HepG2 (cell line): ENCODE results near the gene HOXA5. TPM values are rescaled to one million over a fixed set of nuclear protein-coding genes. Genes with fewer than 3 reads are reported as not detected.

ENCODE experiments used
- ARID4A ChIP-seq: sonication (generic); formaldehyde crosslinking; IDR thresholded peaks from 2 replicates; pipeline ENCODE4 v1.5.0; 2020; ENCODE audit warnings: mild to moderate bottlenecking, missing genetic modification reagents, borderline replicate concordance
- HOXA5 ChIP-seq: sonication (generic); formaldehyde crosslinking; IDR thresholded peaks from 2 replicates; pipeline ENCODE4 v1.4.0; 2020; ENCODE audit warnings: missing genetic modification reagents
- KDM2A ChIP-seq: sonication (generic); formaldehyde crosslinking; IDR thresholded peaks from 2 replicates; pipeline ENCODE4 v1.4.0; 2020; ENCODE audit warnings: low read depth, missing genetic modification reagents, borderline replicate concordance
- MXD1 ChIP-seq: sonication (generic); formaldehyde crosslinking; IDR thresholded peaks from 2 replicates; pipeline ENCODE4 v1.4.0; 2020; ENCODE audit warnings: mild to moderate bottlenecking, missing genetic modification reagents
- PAF1 ChIP-seq: IDR thresholded peaks from 2 replicates; pipeline ENCODE4 v1.6.1; 2016; ENCODE audit warnings: missing genetic modification reagents, missing compliant biosample characterization
- PAX8 ChIP-seq: sonication (generic); formaldehyde crosslinking; IDR thresholded peaks from 2 replicates; pipeline ENCODE4 v1.8.0; 2022; ENCODE audit warnings: mild to moderate bottlenecking, missing genetic modification reagents, borderline replicate concordance
- POLR2A ChIP-seq, 2 experiments: IDR thresholded peaks; 2 replicates each; pipeline ENCODE4 v1.6.1; 2011; ENCODE audit warnings: low read depth in 2 of 2, low read length in 2 of 2, mild to moderate bottlenecking in 1 of 2, moderate library complexity in 1 of 2; ENCODE audit not compliant: insufficient read depth in 1 of 2
- RBM22 ChIP-seq: fragments of 200-400 bp; formaldehyde crosslinking; optimal IDR thresholded peaks from 2 replicates; pipeline ENCODE3; 2017; ENCODE audit warnings: mild to moderate bottlenecking, low read length, moderate library complexity
- RERE ChIP-seq: IDR thresholded peaks from 2 replicates; pipeline ENCODE4 v1.6.1; 2016; ENCODE audit warnings: low read depth, missing genetic modification reagents, missing compliant biosample characterization
- RXRB ChIP-seq: IDR thresholded peaks from 2 replicates; pipeline ENCODE4 v1.6.1; 2016; ENCODE audit warnings: borderline replicate concordance, missing genetic modification reagents, missing compliant biosample characterization
- SAFB2 ChIP-seq: sonication (generic); formaldehyde crosslinking; IDR thresholded peaks from 2 replicates; pipeline ENCODE4 v1.5.1; 2020; ENCODE audit warnings: missing genetic modification reagents, low read depth, mild to moderate bottlenecking, borderline replicate concordance
- SAP130 ChIP-seq: IDR thresholded peaks from 2 replicates; pipeline ENCODE4 v1.6.1; 2016; ENCODE audit warnings: low read depth
- SMAD1 ChIP-seq: sonication (generic); formaldehyde crosslinking; IDR thresholded peaks from 2 replicates; pipeline ENCODE4 v1.4.0; 2020; ENCODE audit warnings: missing genetic modification reagents, low read depth, mild to moderate bottlenecking, borderline replicate concordance
- ZFY ChIP-seq: sonication (generic); formaldehyde crosslinking; IDR thresholded peaks from 2 replicates; pipeline ENCODE4 v1.4.0; 2020; ENCODE audit warnings: missing genetic modification reagents
- ZNF138 ChIP-seq: sonication (generic); formaldehyde crosslinking; IDR thresholded peaks from 2 replicates; pipeline ENCODE4 v1.5.0; 2020; ENCODE audit warnings: mild to moderate bottlenecking, low read depth, missing genetic modification reagents
- ZNF18 ChIP-seq: sonication (generic); formaldehyde crosslinking; IDR thresholded peaks from 2 replicates; pipeline ENCODE4 v1.8.0; 2022; ENCODE audit warnings: mild to moderate bottlenecking, missing genetic modification reagents; ENCODE audit not compliant: insufficient replicate concordance
- ZNF33A ChIP-seq: sonication (generic); formaldehyde crosslinking; IDR thresholded peaks from 2 replicates; pipeline ENCODE4 v1.5.1; 2020; ENCODE audit warnings: missing genetic modification reagents, mild to moderate bottlenecking, moderate library complexity, borderline replicate concordance
- ZNF530 ChIP-seq: sonication (generic); formaldehyde crosslinking; IDR thresholded peaks from 2 replicates; pipeline ENCODE4 v1.5.0; 2020; ENCODE audit warnings: low read depth, mild to moderate bottlenecking, missing genetic modification reagents
- polyA plus RNA-seq, 8 experiments: library from polyadenylated mRNA; depleted of rRNA in 3 of 8; stranded (reverse) in 7 of 8; unstranded in 1 of 8; fragments of >200 nt; fragmentation: Illumina TruSeq in 4 of 8; extraction: Trizol in 4 of 8; gene quantifications; 2 replicates each; pipeline versions ENCODE4 v1.2.1 to v1.2.3, GENCODE V29; 2011 to 2016; ENCODE audit warnings: low read depth in 4 of 8, missing spikeins in 1 of 8, mixed read lengths in 1 of 8; ENCODE audit not compliant: insufficient read depth in 1 of 8
- total RNA-seq, 5 experiments: library from RNA; depleted of rRNA; stranded (reverse); fragments of >200 nt; fragmentation: Illumina TruSeq; extraction: Trizol; gene quantifications; 2 replicates each; pipeline ENCODE4 v1.2.3, GENCODE V29; 2016; ENCODE audit warnings: low read depth in 1 of 5

HOXA5 gene
- total and polyA plus RNA-seq, 2 of the 13 experiments (the other 11 are each of a cell fraction or from before 2014, with no cell fraction given), result 3.2 to 3.6 TPM

GRCh38 chr7:27123007-27123476, 20.4 kb downstream of the HOXA5 start (continued):
- no peak for TF ChIP-seq ARID4A (CRISPR knock-in tag)
- TF ChIP-seq SAP130 (CRISPR knock-in tag), result peak; percentile 46; the same call in 1 of the 2 replicates
- TF ChIP-seq ZNF138 (CRISPR knock-in tag), result no peak
- no peak for TF ChIP-seq SAFB2 (CRISPR knock-in tag)
- TF ChIP-seq RBM22, result no peak
- TF ChIP-seq KDM2A (CRISPR knock-in tag), result peak; percentile 18; the same call in 1 of the 2 replicates
- TF ChIP-seq RXRB (CRISPR knock-in tag), result no peak
- TF ChIP-seq RERE (CRISPR knock-in tag), result no peak
- TF ChIP-seq POLR2A (IDR thresholded peaks at IDR 0.05; ENCODE audit: insufficient read depth in 1 of 2, low read depth in 2 of 2, low read length in 2 of 2), result peak; percentile 35 to 37; a peak in 3 of 4 replicates
- no peak for TF ChIP-seq ZNF530 (CRISPR knock-in tag)
- 0 out of 2 replicates have a peak, but pooled peaks have one; percentile 32 for TF ChIP-seq ZFY (CRISPR knock-in tag)
- peak; percentile 41 for TF ChIP-seq ZNF18 (CRISPR knock-in tag)
- TF ChIP-seq PAX8 (CRISPR knock-in tag), result 0 out of 2 replicates have a peak, but pooled peaks have one; percentile 1
- no peak for TF ChIP-seq HOXA5 (CRISPR knock-in tag)
- TF ChIP-seq PAF1 (CRISPR knock-in tag), result no peak
- peak; percentile 1; the same call in 1 of the 2 replicates for TF ChIP-seq SMAD1
- TF ChIP-seq MXD1, result no peak
- no peak for TF ChIP-seq ZNF33A (CRISPR knock-in tag)
